GM19099 (cell line): ENCODE measurements around the gene CLK4.
A peak's percentile ranks its signal among the peaks of the same experiment; 100 is the strongest.

Experiments
- POLR2A ChIP-seq: IDR thresholded peaks from 3 replicates; pipeline ENCODE4 v1.6.1; 2011; ENCODE audit warnings: low read depth; ENCODE audit not compliant: insufficient read length; ENCODE audit errors: extremely low read depth

Gene CLK4

DNA sequence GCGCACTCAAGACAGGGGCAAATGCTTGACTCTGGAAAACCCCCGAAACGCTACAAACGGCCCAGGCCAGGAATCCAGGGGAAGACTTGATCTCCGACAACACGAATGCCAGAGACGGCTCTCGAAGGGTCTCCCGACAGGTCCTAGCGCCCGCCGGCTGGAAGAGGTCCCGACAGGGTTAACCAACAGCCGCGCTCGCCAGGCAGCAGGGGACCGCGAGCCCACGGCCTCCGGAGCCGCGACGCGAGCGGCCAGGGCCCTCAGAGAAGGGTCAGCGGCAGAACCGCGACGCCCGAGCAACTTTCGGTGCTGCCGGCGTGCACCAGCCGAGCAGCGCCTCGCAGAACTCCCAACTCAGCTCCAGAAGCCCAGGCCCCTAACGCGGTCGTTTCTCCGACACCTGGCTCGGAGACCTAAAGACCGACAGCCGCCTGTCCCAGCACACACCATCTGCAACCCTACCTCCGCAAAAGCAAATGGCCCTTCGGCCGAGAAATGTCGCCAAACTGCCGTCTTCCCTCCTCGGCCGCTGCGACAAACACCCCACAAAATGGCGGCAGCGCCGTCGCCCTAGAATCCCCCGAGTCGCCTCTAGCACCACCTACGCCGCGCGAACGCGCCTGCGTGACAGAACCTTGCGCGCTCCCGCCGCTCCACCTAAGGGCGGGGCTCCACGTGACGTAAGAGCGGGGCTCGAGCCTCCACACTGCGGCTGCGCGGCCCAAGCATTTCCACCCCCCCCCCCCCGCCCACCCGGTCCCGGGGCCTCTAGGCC lies at the start of gene CLK4:
CLK4 (minus strand) TSS at position 567 of the 775 bp plus-strand sequence. CDS start 3,634 bp downstream, outside the sequence.
- TF ChIP-seq POLR2A = peak; percentile 94

DNA sequence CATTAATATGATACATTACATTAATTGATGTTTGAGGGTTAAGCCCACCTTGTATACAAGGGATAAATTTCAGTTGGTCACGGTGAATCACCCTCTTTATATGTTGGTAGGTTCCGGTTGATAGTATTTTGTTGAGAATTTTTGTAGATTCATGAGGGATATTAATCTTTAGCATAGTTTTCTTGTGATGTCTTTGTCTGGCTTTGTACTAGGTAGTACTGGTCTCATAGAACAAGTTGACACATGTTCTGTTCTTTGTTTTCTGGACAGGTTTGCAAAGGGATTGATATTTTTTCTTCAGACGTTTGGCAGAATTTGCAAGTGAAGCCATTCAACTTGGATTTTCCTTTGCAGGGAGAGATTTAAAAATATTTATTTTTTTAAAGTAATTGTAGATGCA lies 49.1 kb upstream of the CLK4 start:
- TF ChIP-seq POLR2A = no peak

DNA sequence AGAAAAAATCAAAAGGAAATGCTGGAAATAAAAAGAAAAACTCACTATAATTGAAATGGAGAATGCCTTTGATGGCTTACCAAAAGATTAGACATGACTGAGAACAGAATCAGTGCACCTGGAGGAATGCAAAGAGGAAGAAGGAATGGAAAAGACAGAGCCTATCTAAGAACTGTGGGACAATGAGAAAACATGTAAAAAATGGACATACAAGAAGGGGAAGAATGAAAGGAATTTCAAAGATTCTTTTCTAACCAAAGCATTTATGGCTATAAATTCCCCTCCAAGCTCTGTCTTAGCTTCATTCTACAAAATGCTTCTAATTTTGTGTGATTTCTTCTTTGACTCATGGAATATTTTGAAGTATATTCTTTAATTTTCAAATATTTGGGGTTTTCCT lies 47.5 kb upstream of the CLK4 start:
- TF ChIP-seq POLR2A = no peak

DNA sequence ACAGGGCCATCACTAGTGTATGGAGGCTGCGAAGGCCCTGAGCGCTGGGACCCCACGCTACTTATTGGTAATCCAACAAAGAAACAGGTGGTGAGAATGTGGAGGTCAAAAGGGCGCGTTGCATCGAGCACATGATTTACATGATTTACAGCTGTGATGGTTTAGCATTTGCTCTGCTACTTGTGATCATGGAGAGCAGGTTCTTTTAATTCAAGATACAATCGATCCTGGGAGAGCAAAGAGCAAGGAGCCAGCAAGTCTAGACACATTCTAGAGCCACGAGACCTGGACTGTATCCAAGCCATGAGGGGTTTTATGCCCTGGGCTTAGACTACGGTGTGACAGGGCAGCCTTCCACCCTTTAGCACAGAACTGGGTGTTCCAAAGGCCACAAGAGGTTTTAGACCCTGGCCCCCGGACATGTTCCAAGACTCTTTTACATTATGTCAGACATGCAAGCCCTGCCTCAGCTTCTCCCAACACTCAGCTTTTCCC lies 47.0 kb upstream of the CLK4 start:
- TF ChIP-seq POLR2A = no peak

DNA sequence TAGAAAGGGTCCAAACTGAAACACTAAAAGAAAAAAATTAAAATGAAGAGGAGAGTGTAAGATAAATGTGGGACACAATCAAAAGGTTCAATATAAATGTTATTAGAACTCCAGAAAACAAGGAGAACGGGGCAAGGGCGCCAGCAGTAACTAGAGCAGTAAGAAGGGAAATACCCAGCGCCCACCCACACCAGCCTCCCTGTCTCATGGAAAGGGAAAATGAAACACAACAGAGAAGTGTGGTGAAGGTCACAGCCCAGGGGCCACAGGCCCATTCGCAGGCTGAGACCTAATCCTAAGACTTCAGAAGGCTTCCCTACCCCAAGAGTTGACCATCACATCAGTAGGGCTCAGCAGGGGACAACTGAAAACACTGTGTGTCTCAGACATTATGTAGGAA lies 45.8 kb upstream of the CLK4 start:
- TF ChIP-seq POLR2A = no peak

DNA sequence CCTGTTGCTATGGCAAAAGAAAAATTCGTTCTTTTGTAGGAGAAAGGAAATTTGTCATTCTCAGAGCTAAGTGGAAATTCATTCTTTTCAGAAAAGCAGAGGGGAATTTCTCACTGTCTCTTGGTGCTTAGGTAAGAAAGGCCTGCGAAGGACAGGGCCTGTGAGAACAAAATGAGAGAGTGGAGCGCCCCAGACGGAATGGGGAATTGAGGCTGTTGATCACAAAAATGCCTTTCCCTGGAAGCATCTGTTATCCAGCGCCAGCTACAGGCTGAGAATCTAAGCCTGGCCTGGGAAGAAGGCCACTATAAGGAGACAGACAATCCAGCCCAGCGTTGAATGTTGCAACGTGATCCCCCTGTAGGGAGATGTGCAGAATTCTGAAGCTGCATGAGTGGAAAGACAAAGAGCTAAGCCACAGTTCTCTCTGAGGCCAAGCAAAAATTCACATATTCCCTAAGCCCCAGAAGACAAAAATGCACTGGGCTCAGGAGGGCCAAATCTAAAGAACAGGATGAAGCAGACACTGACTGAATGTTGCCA lies 44.8 kb upstream of the CLK4 start:
- TF ChIP-seq POLR2A = no peak

DNA sequence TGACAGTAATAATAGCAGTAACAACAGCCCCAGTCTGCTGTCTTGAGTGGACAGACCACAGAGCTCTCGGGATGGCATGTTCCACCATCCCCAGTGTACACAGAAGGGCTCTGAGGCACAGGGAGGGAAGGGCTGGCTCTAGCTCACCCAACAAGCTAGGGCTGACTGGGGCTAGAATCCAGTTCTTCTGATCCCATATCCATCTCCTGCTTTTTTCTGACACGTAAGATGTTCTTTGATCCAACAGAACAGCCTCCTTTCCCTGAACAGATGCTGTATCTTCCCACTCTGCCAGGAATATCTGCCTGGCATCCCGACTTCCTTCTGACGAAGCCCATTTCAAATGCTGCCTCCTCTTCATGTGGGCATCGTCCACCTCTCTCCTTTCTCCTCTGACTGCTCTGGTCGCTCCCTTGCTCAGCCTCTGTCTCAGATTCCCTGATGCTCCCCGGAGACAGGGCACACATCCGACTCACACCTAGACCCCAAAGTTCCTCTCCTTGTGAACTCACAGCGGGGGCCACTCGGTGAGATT lies 43.6 kb upstream of the CLK4 start:
- no peak for TF ChIP-seq POLR2A

DNA sequence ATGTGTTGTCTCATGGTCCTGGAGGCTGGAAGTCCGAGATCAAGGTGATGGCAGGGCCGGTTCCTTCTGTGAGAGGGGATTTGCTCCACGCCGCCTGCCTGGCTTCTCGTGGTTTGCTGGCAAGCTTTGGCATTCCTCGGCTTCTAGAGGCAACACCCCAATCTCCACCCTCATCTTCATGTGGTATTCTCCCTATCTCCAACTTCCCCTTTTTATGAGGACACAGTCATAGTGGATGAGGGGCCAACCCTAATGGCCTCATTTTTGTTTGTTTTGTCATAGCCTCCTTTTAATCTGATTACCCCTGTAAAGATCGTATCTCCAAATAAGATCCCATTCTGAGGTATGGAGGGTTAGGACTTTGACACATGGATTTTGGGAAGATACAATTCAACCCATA lies 41.7 kb upstream of the CLK4 start:
- TF ChIP-seq POLR2A = no peak

DNA sequence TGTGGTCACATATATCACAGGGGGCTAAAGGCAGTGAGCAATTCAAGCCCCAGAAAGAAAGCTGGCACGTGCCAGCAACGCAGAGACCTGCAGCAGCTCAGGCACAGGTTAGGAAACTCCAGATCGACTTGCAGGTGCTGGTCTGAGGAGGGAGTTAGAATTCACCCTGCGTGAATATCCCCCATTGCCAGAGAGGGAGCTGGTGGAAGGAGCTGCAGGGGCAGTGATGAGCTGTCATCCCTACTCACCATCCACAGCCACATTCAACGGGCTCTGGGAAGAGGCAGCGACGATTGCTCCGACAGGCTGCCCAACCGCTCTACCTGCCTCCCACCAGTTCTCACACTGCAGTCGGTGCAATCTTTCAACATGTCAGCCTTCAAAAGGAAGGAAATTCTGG lies 40.8 kb upstream of the CLK4 start:
- TF ChIP-seq POLR2A = no peak

DNA sequence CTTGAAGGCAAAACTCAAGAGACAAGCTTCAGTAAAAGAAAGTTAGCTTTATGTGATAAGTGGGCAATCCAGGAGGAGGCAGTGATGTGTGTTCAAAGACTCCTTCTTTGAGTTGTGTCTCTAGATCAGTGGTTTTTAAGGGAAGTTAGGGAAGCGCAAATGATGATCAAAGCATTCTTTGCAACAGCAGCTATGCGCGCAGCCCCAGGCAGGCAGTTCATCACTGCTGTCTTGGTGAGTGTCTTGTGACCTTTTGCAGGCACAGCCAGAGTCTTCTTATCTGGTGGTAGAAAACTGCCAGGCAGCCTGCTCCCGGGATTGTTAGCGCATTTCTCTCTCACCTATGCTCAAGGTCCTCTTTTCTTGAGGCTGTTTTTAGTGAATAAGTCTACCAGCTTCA lies 40.3 kb upstream of the CLK4 start:
- TF ChIP-seq POLR2A = no peak

DNA sequence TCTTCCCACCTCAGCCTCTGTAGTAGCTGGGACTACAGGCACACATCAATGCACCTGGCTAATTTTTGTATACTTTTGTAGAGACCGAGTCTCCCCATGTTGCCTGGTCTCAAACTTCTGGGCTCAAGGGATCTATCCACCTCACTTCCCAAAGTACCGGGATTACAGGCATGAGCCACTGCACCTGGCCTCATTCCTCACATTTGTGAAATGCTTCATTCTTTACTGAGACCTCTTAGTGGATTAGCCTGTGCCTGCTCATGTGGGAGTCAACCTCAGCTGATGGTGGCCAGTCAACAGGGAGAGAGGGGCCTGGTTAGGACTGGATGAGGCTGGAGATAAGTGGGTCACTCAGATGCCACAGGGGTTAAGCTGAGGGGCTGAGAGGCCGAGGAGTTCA lies 37.3 kb upstream of the CLK4 start:
- no peak for TF ChIP-seq POLR2A

DNA sequence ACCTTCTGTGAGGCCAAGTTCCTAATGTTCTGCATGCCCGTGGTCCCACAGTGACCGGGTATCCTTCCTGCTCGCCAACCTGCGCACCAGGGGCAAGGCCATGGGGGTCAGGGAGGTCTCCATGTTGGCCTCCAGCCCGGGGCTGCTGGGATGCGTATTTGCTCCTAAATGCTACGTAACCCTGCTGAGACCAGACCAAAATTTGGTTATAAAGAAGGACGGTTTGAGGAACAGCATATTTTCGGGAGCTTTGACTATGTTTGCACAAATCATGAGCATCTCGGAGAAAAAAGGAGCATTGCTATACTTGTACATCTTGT lies 35.7 kb upstream of the CLK4 start:
- TF ChIP-seq POLR2A = no peak

DNA sequence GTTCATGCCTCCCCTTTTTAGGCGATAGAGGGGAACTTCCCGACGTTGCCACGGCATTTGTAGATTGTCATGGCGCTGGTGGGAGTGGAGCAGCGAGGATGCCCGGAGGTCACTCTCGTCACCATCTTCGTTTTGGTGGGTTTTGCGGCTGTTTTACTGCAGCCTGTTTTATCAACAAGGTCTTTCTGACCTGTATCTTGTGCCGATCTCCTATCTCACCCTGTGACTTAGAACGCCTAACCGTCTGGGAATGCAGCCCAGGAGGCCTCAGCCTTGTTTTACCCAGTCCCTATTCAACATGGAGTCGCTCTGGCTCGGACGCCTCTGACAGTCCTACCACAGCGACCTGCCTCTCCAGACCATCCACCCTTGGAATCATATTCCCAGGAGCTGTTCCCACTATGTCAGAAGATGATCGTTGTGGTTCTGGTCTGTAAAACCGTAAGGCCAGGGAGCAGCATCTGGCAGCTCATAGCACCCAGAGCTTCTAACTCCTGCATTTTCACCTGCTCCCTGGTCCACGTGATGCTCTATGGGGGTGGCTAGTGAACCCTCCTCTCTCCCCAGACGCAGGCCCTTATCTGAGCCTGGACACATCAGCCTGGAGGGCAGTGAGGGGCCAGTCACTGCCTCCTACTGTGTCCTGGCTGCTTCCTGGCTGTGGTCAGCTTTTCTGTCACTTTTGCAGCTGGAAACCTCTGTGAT lies 35.1 kb upstream of the CLK4 start:
- no peak for TF ChIP-seq POLR2A

DNA sequence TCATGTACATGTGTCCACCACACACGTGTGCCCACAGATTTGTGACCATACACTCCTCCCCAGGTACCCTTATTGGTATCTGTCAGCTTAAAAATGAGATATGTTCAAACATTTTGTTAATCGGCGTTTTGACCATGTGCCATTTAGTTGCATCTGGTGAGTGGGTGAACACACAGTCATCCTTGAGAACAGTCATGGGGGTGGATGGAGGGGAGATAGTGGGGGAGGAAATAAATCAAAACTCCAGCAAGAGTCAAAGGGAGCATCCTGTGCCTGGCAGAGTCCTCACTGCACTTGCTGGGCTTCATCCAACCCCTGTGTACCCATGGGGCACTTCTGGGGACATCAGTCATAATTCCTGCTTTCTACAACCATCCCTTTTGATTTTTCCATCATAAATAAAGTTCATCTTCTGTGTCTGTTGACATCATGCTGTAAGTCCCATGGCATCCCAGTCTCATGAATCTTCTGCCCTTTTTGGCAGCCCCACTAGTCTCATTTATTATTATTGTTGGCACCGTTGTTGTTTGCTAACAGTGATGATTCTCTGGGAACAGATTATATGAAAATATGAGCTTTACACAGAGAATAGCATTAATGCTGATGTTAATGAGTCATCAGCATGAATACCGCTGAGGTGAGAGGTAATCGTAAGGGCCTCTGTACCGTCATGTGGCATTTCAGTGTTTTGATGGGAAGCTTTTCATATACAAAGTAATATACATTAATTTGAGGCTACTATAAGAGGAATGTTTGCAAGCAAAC lies 24.4 kb upstream of the CLK4 start:
- TF ChIP-seq POLR2A = no peak

DNA sequence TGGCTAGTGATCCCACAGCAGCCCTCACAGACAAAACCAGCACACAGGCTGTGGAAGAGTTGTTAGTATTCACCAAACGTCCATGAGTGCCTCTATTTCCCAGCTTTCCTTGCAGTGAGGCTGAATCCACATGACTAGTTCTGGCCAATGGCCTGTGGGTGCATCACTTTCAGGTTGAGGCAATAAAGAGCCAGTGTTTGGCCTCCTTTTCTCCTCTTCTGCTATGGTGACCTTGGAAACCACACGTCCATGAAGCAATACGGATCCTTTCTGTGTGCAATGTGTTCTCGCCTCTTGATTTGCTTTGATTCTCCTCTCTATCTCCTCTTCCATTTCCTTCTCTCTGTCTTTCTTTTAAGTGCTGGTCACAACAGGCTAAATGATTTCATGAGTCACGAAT lies 23.4 kb upstream of the CLK4 start:
- no peak for TF ChIP-seq POLR2A

DNA sequence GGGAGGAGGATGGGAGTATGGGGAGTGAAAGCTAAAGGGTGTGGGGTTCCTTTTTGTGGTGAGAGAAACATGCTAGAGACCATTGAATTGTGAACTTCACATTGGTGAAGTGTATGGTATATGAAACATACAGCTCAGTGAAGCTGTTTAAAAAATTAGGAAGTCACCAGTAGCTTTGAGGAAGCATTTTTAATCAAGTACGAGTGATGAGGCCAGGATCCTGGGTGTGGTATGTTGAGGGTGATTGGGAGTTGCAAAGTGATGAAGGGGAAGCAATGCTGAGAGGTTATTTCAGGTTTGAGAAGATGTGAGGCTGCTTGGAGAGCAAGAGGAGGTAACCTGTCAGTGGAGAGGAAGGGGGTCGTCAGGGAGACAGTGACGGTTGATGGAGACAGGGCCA lies 22.7 kb upstream of the CLK4 start:
- no peak for TF ChIP-seq POLR2A
